SK-N-SH (cell line): ENCODE results near the gene TARDBP.

ENCODE experiments used
- EP300 ChIP-seq, 2 experiments: IDR thresholded peaks; 2 replicates each; pipeline versions ENCODE4 v1.4.0 to v1.6.1; 2012; ENCODE audit warnings: borderline replicate concordance in 1 of 2, low read depth in 1 of 2, low read length in 1 of 2
- POLR2AphosphoS5 ChIP-seq: IDR thresholded peaks from 2 replicates; pipeline ENCODE4 v1.6.1; 2012; ENCODE audit warnings: low read depth, low read length
- TF ChIP-seq, protein P1 (sequence below): fragments of 200-600 bp; sonication (generic); IDR thresholded peaks from 2 replicates; pipeline ENCODE4 v1.6.1; 2017; ENCODE audit warnings: antibody characterized with exemption, mild to moderate bottlenecking, moderate library complexity

DNA sequence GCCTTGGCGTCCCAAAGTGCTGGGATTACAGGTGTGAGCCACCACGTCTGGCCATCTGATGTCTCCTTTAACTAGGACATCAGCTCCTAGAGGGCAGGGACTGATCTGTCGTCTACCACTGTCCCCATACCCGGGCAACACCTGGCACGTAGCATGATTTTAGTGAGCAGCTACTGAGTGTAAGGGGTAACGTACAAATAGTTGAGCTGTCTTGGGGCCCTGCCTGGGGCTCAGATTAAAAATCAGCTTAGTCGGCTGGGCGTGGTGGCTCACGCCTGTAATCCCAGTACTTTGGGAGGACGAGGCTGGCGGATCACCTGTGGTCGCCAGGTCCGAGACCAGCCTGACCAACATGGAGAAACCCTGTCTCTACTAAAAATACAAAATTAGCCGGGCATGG lies 45.6 kb downstream of the TARDBP start:
- TF ChIP-seq POLR2AphosphoS5 (no peak), EP300 (IDR thresholded peaks at IDR 0.05; ENCODE audit: borderline replicate concordance in 1 of 2, low read depth in 1 of 2, low read length in 1 of 2) (no peak)
- TF ChIP-seq, protein P1, sequence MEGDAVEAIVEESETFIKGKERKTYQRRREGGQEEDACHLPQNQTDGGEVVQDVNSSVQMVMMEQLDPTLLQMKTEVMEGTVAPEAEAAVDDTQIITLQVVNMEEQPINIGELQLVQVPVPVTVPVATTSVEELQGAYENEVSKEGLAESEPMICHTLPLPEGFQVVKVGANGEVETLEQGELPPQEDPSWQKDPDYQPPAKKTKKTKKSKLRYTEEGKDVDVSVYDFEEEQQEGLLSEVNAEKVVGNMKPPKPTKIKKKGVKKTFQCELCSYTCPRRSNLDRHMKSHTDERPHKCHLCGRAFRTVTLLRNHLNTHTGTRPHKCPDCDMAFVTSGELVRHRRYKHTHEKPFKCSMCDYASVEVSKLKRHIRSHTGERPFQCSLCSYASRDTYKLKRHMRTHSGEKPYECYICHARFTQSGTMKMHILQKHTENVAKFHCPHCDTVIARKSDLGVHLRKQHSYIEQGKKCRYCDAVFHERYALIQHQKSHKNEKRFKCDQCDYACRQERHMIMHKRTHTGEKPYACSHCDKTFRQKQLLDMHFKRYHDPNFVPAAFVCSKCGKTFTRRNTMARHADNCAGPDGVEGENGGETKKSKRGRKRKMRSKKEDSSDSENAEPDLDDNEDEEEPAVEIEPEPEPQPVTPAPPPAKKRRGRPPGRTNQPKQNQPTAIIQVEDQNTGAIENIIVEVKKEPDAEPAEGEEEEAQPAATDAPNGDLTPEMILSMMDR, result no peak
